ENCODE measurements around the gene MAST4.

DNA sequence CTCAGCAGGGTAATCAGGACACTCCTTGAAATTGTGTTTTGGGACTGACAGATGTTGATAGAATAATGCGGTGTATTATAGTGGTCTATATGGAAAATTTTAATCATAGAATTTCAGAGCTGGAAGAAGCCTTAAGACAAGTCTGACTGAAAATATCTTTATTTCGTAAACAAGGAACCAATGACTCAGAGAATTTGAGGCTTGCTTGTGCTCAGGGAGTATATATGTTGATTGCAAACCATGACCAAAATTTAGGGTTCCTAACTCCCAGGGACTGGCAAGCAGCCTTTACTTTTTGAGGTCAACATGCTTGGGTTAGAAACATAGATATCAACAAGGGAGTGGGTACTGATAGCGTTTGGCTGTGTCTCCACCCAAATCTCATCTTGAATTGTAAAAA is 313.2 kb downstream of the MAST4 start:
- TF ChIP-seq, protein P1, sequence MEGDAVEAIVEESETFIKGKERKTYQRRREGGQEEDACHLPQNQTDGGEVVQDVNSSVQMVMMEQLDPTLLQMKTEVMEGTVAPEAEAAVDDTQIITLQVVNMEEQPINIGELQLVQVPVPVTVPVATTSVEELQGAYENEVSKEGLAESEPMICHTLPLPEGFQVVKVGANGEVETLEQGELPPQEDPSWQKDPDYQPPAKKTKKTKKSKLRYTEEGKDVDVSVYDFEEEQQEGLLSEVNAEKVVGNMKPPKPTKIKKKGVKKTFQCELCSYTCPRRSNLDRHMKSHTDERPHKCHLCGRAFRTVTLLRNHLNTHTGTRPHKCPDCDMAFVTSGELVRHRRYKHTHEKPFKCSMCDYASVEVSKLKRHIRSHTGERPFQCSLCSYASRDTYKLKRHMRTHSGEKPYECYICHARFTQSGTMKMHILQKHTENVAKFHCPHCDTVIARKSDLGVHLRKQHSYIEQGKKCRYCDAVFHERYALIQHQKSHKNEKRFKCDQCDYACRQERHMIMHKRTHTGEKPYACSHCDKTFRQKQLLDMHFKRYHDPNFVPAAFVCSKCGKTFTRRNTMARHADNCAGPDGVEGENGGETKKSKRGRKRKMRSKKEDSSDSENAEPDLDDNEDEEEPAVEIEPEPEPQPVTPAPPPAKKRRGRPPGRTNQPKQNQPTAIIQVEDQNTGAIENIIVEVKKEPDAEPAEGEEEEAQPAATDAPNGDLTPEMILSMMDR (IDR thresholded peaks at IDR 0.05), result no peak
- TF ChIP-seq POLR2AphosphoS5 (IDR thresholded peaks at IDR 0.05) (no peak), POLR2A (IDR thresholded peaks at IDR 0.05) (no peak)
